A172 (cell line): ENCODE results near the gene SP3. TPM values are rescaled to one million over a fixed set of nuclear protein-coding genes. Genes with fewer than 3 reads are reported as not detected.

Experiments used
- DNase-seq: peaks from one replicate; pipeline ENCODE4 v3.0.0-alpha.2; 2015; ENCODE audit warnings: low spot score
- total RNA-seq: library from RNA; depleted of rRNA; stranded (reverse); fragments of >200 nt; shearing (Covaris generic); gene quantifications from 2 replicates; pipeline ENCODE4 v1.2.3, GENCODE V29; 2014; rRNA removed

Gene SP3
- 89.7 and 110 TPM in 2 replicates for total RNA-seq

- peak; percentile 96 for DNase-seq
Measured at GRCh38 chr2:173965372-173966025, at the start of gene SP3. SP3 (minus strand) TSS chr2:173965373; CDS start chr2:173965171, 202 bp downstream.

- DNase-seq = no peak
Measured at GRCh38 chr2:174014699-174015070, 49.5 kb upstream of the SP3 start.

- no peak for DNase-seq
Measured at GRCh38 chr2:174014011-174014698, 49.0 kb upstream of the SP3 start.

DNA sequence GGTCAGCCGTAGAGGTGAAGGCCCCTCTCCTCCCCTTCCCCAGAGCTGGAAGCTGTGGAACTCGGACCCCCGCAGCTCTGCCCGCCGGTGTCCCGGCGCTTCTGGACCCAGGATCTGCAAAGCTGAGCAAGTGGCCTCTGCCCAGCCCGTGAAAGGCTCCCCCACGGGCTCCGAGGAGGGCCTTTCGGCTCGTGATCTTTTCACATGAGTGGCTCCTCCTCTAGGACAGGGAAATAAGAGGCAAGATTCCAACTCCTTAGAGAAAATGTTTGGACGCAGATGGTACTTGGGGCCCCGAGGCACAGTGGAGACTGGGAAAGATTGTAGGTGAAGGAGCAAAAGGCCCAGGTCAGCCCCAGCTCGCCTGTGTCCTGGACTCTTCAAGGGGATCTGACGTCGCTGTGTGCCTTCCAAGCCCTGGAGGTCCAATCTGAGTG is 48.2 kb upstream of the SP3 start:
- DNase-seq = no peak

DNA sequence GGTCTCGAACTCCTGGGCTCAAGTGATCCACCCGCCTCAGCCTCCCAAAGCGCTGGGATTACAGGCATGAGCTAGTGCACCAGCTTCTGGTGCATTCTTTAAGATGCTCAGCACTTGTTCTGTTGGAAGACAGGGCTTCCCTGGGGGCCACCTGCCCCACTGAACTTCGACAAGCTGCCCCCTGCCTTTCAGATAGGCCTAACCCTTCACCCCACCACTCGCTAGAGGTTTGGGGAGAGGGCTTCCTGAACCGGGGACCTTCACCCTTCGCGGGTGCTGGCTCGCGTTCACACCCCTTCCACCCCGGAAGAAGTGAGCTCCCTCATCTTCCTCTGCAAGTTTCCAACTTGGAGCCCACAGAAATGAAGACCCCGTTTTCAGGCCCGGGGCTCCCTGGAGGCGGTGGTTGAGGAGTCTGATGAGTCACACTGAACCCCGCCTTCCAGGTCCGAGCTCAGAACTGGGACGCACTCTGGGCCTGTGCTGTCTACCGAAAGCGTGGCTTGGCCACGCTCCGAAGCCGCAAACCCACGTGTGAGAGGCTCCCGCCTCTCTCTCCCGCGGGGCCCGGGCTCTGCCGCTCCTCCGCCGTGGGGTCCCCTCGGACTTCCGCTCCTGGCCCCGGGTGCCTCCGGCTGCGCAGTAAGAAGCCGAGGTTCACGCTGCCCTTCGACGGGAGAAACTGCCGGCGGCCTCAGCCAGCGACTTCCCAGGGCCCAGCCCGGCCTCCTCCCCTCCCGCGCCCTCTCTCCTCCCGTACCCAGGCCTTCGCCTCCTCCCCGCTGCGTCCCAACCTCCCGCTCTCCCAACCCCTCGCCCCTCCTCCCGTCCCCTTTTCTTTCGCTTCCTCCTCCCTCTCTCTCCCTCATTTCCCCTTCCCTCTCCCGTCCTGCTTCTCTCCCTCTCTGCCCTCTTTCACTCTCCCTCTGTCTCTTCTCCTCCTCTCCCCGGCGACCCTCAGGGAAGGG is 47.5 kb upstream of the SP3 start:
- DNase-seq = no peak

DNA sequence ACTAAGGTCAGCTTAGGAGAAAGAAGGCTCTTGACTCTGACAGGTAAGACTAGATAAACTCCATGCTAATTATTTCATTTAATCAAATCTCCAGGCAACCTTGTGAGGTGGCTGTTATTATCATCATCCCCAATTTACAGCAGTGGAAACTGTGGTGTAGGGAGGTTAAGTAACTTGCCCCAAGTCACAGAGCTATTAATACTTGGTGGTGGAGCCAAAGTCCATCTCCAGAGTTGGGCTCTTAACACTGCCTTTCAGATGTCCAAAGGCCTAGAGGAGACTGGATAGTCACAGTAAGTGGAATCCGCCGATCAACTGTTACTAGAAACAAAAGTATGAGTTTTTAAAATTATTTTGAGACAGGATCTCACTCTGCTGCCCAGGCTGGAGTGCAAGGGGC is 46.6 kb upstream of the SP3 start:
- DNase-seq = no peak

- DNase-seq = no peak
Measured at GRCh38 chr2:174011173-174011572, 46.0 kb upstream of the SP3 start.

DNA sequence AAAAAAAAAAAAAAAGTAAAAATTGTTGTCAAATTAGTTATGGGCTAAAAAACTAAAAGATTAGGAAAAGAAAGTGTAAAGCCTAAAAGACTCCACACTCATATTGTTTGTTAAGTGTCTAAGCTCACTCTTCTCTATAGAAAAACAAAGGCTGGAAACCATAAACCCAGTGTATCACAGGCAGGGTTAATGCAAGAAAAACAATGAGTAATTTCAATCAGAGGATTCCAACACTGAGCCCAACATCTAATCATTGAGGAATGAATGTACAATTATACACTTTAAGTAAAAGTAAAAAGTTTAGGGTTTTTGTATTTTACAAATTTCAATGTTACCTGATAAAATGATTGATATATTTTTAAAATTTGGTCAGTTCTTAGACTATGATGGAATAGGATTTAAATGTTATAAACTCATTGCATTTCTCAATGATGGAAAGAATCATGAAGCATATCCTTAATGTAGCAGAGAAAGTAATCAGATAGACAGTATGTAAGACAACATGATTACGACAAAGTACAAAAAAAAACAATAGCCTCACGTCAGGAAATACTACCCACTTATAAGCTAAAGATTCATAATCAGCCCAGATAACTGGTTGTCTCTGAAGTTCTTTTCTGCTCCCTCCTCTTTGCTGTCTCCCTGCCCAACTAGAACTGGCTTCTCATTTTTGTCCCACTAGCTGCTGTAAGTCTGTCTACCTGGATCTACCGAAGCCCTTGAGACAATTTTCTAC is 44.5 kb upstream of the SP3 start:
- no peak for DNase-seq

- DNase-seq = no peak
Measured at GRCh38 chr2:174008720-174009119, 43.5 kb upstream of the SP3 start.

DNA sequence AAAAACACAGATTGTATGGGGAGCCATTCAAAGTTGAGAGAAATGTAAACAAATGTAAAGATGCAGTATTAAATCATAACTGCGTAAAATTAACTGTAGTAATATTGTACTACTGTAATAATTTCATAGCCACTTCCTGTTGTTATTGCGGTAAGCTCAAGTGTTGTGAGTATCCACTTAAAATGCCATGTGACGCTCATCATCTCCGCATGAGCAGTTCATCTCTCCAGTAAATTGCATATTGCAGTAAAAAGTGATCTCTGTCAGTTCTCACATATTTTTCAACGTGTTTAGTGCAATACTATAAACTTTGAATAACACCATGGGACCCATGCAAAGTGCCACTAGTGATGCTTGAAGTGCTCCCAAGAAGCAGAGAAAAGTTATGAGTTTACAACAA is 41.8 kb upstream of the SP3 start:
- no peak for DNase-seq

DNA sequence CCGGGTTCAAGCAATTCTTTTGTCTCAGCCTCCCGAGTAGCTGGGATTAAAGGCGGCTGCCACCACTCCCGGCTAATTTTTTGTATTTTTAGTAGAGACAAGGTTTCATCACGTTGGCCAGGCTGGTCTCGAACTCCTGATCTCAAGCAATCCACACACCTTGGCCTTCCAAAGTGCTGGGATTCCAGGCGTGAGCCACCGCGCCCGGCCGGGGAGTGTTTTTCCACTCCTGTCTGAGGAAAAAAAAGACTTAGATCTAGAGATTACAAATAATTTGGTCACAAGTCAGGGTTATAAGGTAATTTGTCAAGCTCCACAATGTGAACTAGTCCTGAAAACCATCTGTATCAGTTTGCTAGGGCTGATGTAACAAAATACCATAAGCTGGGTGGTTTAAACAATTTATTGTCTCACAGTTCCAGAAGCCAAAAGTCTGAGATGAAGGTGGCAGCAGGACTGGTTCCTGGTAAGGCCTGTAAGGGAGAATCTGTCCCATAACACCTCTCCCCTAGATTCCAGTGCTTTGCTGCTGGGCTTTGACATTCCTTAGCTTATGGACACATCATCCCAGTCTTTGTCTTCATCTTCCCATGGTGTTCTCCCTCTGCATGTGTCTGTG is 40.7 kb upstream of the SP3 start:
- DNase-seq = no peak

- DNase-seq = peak; percentile 81
Measured at GRCh38 chr2:174004905-174005605, 39.9 kb upstream of the SP3 start.

- DNase-seq = peak; percentile 21
Measured at GRCh38 chr2:174003720-174004695, 38.8 kb upstream of the SP3 start.

- no peak for DNase-seq
Measured at GRCh38 chr2:174002679-174003078, 37.5 kb upstream of the SP3 start.

- no peak for DNase-seq
Measured at GRCh38 chr2:174001107-174001506, 35.9 kb upstream of the SP3 start.

- no peak for DNase-seq
Measured at GRCh38 chr2:173999724-174000123, 34.6 kb upstream of the SP3 start.

GRCh38 chr2:173999272-173999671 is 34.1 kb upstream of the SP3 start:
- no peak for DNase-seq

DNA sequence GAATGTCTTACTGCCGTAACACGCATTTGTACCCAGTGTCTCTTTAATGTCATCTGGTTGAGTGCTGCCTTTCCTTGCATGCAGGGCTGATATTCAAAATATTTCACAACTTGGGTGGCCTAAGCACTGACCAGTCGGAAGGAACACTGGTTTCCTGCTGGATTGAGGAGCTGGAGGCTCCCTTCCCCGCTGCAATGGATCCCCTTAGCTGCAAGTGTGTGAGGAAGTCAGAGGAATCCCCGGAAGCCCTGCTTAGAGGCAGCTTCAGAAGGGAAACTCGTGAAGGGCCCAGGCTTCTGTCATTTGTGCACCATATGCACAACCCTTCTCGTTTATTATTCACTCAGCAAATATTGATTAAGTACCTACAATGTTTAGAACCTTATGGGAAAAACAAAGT is 33.2 kb upstream of the SP3 start:
- no peak for DNase-seq

DNA sequence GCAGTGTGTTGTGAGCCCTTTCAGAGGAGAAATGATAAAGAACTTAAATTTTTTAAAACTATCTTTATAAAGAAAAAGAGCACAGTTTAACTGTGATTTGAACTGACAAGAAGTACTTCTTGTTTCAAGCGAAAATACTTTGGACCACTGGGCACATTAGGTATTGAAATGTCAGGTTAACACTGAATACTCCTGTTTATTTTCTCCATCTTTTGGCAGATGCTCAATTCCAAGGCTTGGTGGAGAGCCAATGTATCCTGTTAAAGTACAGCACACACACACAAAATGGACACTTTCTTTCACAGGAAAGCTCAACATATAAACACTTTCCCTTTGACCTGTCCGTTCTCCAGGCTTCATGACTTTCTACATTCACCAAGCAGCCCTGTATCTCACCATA is 32.6 kb upstream of the SP3 start:
- no peak for DNase-seq
